GM11168 (cell line): ENCODE results near the gene CYYR1.

Source experiments
- in situ Hi-C: fragments of 300-500 bp; cut with MboI; formaldehyde crosslinking; loops from one replicate; pipeline ENCODE4 v1.12.0; 2022; ENCODE audit warnings: low sequenced_read_pairs; ENCODE audit not compliant: unreplicated experiment

CYYR1 gene

DNA sequence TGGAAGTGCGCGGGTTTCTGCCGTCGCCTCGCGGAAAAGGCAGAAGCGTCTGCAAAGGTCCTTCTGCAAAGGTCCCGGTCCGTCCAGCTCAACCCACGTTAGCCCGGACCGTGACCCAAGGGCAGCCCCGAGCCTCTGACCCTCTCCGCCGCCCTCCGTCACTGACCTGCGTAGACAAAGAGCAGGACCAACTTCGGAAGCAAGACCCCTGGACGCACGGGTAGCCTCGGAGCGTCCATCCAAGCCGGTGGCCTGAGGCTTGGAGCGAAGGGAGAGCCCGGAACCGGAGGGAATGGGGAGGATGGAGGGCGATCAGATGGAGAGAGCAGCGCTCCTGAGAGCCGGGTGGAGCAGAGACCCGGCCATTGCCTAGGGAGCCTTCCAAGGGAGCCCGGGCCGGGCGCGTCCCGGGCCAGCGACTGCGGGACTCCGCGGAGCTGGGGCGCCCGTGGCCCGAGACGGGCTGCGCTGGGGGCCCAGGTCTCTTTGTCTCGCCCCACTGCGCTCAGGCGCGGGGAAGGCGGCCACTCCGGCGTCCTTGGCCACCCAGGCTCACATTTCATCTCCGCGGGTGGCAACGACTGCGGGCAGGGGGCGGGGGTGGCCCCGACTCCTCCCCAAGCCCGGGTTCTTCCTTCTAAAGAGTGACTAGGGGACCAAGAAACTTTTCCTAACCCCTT lies at the start of gene CYYR1:
CYYR1 (minus strand) TSS at position 585 of the 680 bp plus-strand sequence; CDS start at position 239, 346 bp downstream.
- in situ Hi-C loops = no loop called here

DNA sequence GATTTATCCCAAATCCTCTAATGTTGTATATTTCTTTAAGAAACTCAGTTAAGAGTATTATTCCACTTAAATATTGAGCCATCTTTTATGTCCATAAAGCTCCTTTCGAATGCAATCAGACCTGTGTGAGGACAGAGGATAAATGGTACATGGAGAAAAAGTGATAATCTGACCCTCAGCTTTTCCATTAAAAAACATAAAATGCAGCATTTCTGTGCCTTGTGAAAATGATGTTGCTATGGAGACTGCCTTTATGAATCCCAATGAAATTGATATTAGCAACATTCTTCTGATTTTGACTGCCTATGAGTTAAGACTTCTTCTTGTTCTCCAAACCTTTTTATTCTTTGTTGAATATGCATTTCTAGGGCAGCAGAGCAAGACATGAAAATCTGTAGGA lies 44.1 kb upstream of the CYYR1 start:
- in situ Hi-C loops = no loop called here

GRCh38 chr21:26614251-26614650 lies 41.2 kb upstream of the CYYR1 start:
- in situ Hi-C loops = no loop called here

- in situ Hi-C loops = no loop called here
Measured at GRCh38 chr21:26599261-26599660, 26.2 kb upstream of the CYYR1 start.

GRCh38 chr21:26597981-26598380 lies 24.9 kb upstream of the CYYR1 start:
- in situ Hi-C loops = no loop called here

GRCh38 chr21:26597031-26597430 lies 23.9 kb upstream of the CYYR1 start:
- in situ Hi-C loops = no loop called here

GRCh38 chr21:26595971-26596370 lies 22.9 kb upstream of the CYYR1 start:
- in situ Hi-C loops = no loop called here

- in situ Hi-C loops = no loop called here
Measured at GRCh38 chr21:26593800-26594199, 20.7 kb upstream of the CYYR1 start.

DNA sequence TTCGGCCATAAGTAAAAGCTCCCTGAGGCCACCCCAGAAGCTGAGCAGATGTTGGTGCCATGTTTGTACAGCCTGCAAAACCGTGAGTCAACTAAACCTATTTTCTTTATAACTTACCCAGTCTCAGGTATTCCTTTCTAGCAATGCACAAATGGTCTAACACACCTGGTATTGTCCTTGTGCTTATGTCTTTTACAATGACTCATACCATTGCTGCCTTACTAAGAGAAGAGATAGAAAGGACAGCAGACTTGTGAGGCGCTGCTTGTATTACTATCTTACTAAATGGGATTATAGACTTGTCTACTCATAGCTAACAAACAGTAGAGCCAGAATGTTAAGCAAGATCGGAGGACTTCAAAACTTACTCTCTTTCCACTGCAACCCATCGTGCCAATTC lies 18.5 kb upstream of the CYYR1 start:
- in situ Hi-C loops = no loop called here

GRCh38 chr21:26588446-26588845 lies 15.4 kb upstream of the CYYR1 start:
- in situ Hi-C loops = no loop called here

GRCh38 chr21:26587736-26588201 lies 14.7 kb upstream of the CYYR1 start:
- in situ Hi-C loops = no loop called here

GRCh38 chr21:26583769-26584168 lies 10.7 kb upstream of the CYYR1 start:
- in situ Hi-C loops = no loop called here

DNA sequence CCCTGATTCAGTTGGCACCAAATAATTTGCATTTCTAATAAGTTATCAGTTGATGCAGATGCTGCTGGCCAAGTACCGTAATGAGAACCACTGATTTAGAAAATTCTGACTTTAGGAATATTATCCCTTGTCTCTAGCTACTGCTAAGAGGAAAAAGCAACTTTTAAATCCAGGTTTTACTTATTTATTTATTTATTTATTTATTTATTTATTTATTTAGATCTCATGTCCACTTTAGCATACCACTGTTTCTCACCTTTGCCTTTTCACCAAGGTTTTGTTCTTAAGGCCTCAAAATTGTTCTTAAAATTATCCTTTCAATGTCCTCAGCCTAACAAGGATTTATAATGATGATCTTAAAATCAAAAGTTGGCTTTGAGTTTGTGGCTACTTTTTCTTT lies 8.7 kb upstream of the CYYR1 start:
- in situ Hi-C loops = no loop called here

GRCh38 chr21:26572076-26572701 lies 897 bp downstream of the CYYR1 start:
- in situ Hi-C loops = no loop called here

DNA sequence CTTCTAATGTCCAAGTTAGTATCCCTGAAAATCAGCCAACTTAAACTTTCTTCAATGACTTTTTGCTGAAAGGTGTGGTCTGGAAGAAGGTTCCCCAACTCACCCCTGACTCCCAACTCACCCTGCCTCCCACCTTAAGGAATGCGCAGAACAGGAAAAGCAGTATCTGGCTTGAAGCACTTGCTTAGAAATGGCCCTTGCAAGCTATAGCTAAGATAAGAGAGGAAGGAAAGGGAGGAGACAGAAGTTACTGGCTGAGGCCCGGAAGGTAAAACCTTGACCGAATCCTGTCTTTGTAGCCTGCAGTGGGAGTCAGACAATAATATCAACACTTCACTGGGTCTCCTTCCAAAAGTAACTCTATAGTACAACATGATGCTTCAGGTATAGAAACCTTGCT lies 2.9 kb downstream of the CYYR1 start:
- in situ Hi-C loops = no loop called here

DNA sequence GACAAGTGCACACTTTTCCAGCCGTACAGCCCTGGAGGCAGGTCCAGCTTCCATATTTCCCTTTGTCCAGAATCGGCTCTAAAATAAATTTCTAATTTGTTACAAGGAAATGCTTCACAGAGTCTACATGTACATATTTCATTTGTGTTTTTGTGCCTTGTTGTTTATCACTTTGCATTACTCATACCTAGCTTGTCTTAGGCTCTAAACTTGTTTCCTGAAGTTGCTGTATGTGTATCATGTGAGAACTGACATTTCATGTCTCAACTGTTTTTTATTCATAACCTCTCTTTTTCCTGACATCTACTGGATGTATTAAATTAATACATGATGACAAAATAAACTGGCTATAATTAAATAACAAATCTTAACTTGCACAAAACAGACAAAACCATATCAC lies 7.5 kb downstream of the CYYR1 start:
- in situ Hi-C loops = no loop called here

DNA sequence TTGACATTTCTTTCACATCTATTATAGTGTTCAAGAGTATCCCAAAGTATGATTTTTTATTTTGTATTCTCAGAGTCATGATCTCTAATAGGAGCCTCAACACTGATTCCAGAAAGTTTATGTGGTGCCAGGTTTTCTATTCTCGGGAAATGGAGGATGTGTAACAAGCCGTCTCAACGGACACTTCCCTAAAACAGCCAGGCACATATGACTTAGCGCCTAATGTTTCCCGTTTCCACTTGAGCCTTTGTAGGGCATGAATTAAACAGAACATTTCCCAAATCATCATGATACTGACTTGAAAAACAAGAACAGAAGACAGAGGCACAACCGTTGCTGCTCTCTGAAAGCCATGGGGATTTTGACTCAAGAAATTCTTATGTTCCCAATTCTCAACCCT lies 8.0 kb downstream of the CYYR1 start:
- in situ Hi-C loops = no loop called here

- in situ Hi-C loops = no loop called here
Measured at GRCh38 chr21:26563856-26564503, 9.1 kb downstream of the CYYR1 start.

DNA sequence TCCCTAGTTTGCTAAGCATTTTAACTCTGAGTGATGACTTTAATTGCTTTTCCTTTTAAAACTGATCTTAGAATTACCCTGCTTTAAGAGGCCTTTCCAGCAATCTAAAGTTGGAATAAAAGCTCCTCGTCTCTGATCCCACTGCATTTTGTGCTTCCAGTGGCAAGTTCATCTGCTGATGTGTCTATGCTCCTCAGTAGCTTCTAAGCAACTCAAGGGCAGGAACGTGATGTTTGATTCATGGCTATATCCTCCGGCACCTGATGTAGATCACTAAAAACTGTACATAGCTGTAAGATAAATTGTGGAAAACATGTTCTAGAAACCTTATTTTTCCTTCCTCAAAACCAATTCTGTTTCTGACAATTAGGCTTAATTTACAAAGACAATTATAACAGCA lies 12.5 kb downstream of the CYYR1 start:
- in situ Hi-C loops = no loop called here

DNA sequence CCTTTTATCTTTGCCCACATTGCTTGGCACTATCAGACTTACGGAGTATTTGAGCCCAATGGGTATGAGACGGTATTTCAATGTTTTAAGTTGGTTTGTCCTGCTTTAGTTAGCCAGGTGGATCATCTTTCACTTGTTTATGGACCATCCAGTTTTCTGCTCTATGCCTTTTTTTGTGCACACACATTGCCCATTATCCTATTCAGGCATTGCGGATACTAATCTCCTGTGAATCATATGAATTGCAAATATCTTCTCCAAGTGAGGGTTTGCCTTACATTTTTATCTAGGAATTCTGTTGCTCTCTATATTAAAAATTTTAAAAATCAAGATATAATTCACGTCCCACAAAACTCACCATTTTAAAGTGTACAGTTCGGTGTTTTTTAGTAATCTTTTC lies 14.0 kb downstream of the CYYR1 start:
- in situ Hi-C loops = no loop called here

DNA sequence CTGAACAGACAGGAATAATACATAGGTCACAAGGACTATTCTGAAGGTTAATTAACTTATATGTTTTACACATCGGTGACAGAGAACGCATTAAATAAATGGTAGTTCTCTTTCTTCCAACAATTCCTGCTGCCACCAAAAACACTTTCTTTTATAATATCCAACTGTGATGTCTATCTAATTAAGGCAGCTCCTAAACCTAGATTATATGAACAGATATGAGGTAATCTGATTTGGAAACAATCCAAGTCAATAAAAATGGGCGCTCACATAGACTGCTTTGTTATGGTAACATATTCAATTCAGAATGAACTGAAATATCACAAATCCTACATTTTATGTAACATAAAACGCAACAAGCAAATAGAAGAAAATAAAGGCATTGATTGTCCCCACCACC lies 16.0 kb downstream of the CYYR1 start:
- in situ Hi-C loops = no loop called here
